Activated CD4-positive, alpha-beta T cell treated with anti-CD3 and anti-CD28 coated beads, Interleukin-2, amount 10 ng/mL, durations not matched to agents 24 days and 14 days (primary cell): ENCODE results near the gene PTBP1. TPM values are rescaled to one million over a fixed set of nuclear protein-coding genes. Genes with fewer than 3 reads are reported as not detected.
"Not testable (repeated sequence)": the region's sequence is repeated elsewhere in the genome, so short reads cannot be mapped to it uniquely, and the experiment has no call there.

ENCODE experiments used
- DNase-seq: peaks from one replicate; pipeline ENCODE4 v3.0.0; 2022
- H3K27ac Mint-ChIP-seq: one replicate; pipeline ENCODE4 v1.8.0; 2022; ENCODE audit warnings: mild to moderate bottlenecking, mixed read lengths
- H3K27me3 Mint-ChIP-seq: one replicate; pipeline ENCODE4 v1.8.0; 2022; ENCODE audit warnings: mixed read lengths
- H3K36me3 Mint-ChIP-seq: one replicate; pipeline ENCODE4 v1.8.0; 2022; ENCODE audit warnings: low read depth, mild to moderate bottlenecking, mixed read lengths
- H3K4me1 Mint-ChIP-seq: one replicate; pipeline ENCODE4 v1.8.0; 2021; ENCODE audit warnings: mixed read lengths
- H3K4me3 Mint-ChIP-seq: one replicate; pipeline ENCODE4 v1.8.0; 2022; ENCODE audit warnings: mild to moderate bottlenecking, moderate library complexity, mixed read lengths
- H3K9me3 Mint-ChIP-seq: one replicate; pipeline ENCODE4 v1.8.0; 2021; ENCODE audit warnings: mixed read lengths
- intact Hi-C: fragments of 100-400 bp; cut with micrococcal nuclease; formaldehyde crosslinking; loops from one replicate; pipeline ENCODE4 v1.15.1; 2023
- total RNA-seq: library from RNA; stranded (reverse); gene quantifications from 2 replicates; pipeline ENCODE4 v1.2.3, GENCODE V29; 2022

PTBP1 gene
- total RNA-seq, 1 donor from 2014 or later: 789 TPM

GRCh38 chr19:815079-815774 is 18.0 kb downstream of the PTBP1 start:
- peaks cover 15% of the 10 kb centered on the region for H3K9me3 Mint-ChIP-seq
- H3K27me3 Mint-ChIP-seq: peaks cover 4% of the 10 kb centered on the region
- no peaks in the 10 kb centered on the region for H3K4me1 Mint-ChIP-seq
- peaks cover 43% of the 10 kb centered on the region for H3K36me3 Mint-ChIP-seq
- H3K4me3 Mint-ChIP-seq: no peak overlapping the region
- intact Hi-C loops: no loop called here
- H3K27ac Mint-ChIP-seq: no peak overlapping the region
- DNase-seq: no peak

GRCh38 chr19:815775-816499 is 18.7 kb downstream of the PTBP1 start:
- H3K4me1 Mint-ChIP-seq: no peaks in the 10 kb centered on the region
- intact Hi-C loops: no loop called here

GRCh38 chr19:816500-816857 is 19.2 kb downstream of the PTBP1 start:
- DNase-seq: no peak
- Mint-ChIP-seq H3K27ac (no peak overlapping the region), H3K4me3 (no peak overlapping the region), H3K4me1 (no peaks in the 10 kb centered on the region), H3K36me3 (peaks cover 36% of the 10 kb centered on the region), H3K27me3 (peaks cover 8% of the 10 kb centered on the region), H3K9me3 (peaks cover 15% of the 10 kb centered on the region)
- intact Hi-C loops: no loop called here

More at GRCh38 chr19:815775-816499, 18.7 kb downstream of the PTBP1 start:
- Mint-ChIP-seq H3K4me3 (no peak overlapping the region), H3K9me3 (peaks cover 15% of the 10 kb centered on the region), H3K27me3 (peaks cover 6% of the 10 kb centered on the region), H3K36me3 (peaks cover 39% of the 10 kb centered on the region), H3K27ac (no peak overlapping the region)
- no peak for DNase-seq

GRCh38 chr19:820212-820611 is 23.0 kb downstream of the PTBP1 start:
- not testable (repeated sequence) for H3K27ac Mint-ChIP-seq, H3K4me1 Mint-ChIP-seq, DNase-seq, H3K4me3 Mint-ChIP-seq
- intact Hi-C loops: loop anchor here (10.0 kb wide), 1 partner anchor 45 kb away; no protein-coding TSS in a partner anchor
- Mint-ChIP-seq H3K36me3 (peaks cover 16% of the 10 kb centered on the region), H3K27me3 (peaks cover 24% of the 10 kb centered on the region), H3K9me3 (peaks cover 15% of the 10 kb centered on the region)

- H3K27me3 Mint-ChIP-seq: peaks cover 24% of the 10 kb centered on the region
- intact Hi-C loops: loop anchor here (10.0 kb wide), 1 partner anchor 47 kb away; no protein-coding TSS in a partner anchor
- no peak overlapping the region for H3K4me3 Mint-ChIP-seq
- no peaks in the 10 kb centered on the region for H3K4me1 Mint-ChIP-seq
- DNase-seq: no peak
- H3K9me3 Mint-ChIP-seq: peaks cover 8% of the 10 kb centered on the region
- H3K27ac Mint-ChIP-seq: no peak overlapping the region
- H3K36me3 Mint-ChIP-seq: peaks cover 8% of the 10 kb centered on the region
Observed at GRCh38 chr19:821231-821824, 24.1 kb downstream of the PTBP1 start.

- Mint-ChIP-seq H3K4me3 (no peak within 1 kb of the TSS), H3K27me3 (peaks cover 24% of the 10 kb centered on the region), H3K9me3 (peaks cover 1% of the 10 kb centered on the region), H3K27ac (no peak within 1 kb of the TSS), H3K4me1 (no peaks in the 10 kb centered on the region), H3K36me3 (peaks cover 1% of the 10 kb centered on the region)
- intact Hi-C loops: loop anchor here (10.0 kb wide), 1 partner anchor 47 kb away; no protein-coding TSS in a partner anchor
- no peak for DNase-seq
Observed at GRCh38 chr19:821825-822503, 24.7 kb downstream of the PTBP1 start, which contains the start of gene PLPPR3. PLPPR3 (minus strand) TSS chr19:821955; CDS start chr19:821559, 396 bp downstream.

- DNase-seq: no peak
- H3K4me1 Mint-ChIP-seq: no peaks in the 10 kb centered on the region
- H3K27ac Mint-ChIP-seq: no peak overlapping the region
- no peaks in the 10 kb centered on the region for H3K36me3 Mint-ChIP-seq
- H3K4me3 Mint-ChIP-seq: no peak overlapping the region
- peaks cover 24% of the 10 kb centered on the region for H3K27me3 Mint-ChIP-seq
- intact Hi-C loops: loop anchor here (10.0 kb wide), 1 partner anchor 49 kb away; no protein-coding TSS in a partner anchor
- H3K9me3 Mint-ChIP-seq: no peaks in the 10 kb centered on the region
Observed at GRCh38 chr19:823565-824121, 26.4 kb downstream of the PTBP1 start.

GRCh38 chr19:824885-825284 is 27.6 kb downstream of the PTBP1 start:
- intact Hi-C loops: loop anchor here (10.0 kb wide), 1 partner anchor 50 kb away; no protein-coding TSS in a partner anchor
- no peaks in the 10 kb centered on the region for H3K4me1 Mint-ChIP-seq
- no peak overlapping the region for H3K4me3 Mint-ChIP-seq
- H3K36me3 Mint-ChIP-seq: no peaks in the 10 kb centered on the region
- H3K9me3 Mint-ChIP-seq: no peaks in the 10 kb centered on the region
- H3K27me3 Mint-ChIP-seq: peaks cover 23% of the 10 kb centered on the region
- DNase-seq: no peak
- no peak overlapping the region for H3K27ac Mint-ChIP-seq

- DNase-seq: no peak
- Mint-ChIP-seq H3K27ac (no peak overlapping the region), H3K4me1 (no peaks in the 10 kb centered on the region), H3K9me3 (no peaks in the 10 kb centered on the region), H3K36me3 (no peaks in the 10 kb centered on the region), H3K27me3 (peaks cover 18% of the 10 kb centered on the region), H3K4me3 (no peak overlapping the region)
- intact Hi-C loops: loop anchor here (10.0 kb wide), 1 partner anchor 51 kb away; no protein-coding TSS in a partner anchor
Observed at GRCh38 chr19:825897-826644, 28.8 kb downstream of the PTBP1 start.

GRCh38 chr19:827314-827709 is 30.1 kb downstream of the PTBP1 start:
- Mint-ChIP-seq H3K36me3 (no peaks in the 10 kb centered on the region), H3K4me3 (no peak overlapping the region), H3K27me3 (peaks cover 16% of the 10 kb centered on the region), H3K4me1 (no peaks in the 10 kb centered on the region), H3K27ac (no peak overlapping the region), H3K9me3 (no peaks in the 10 kb centered on the region)
- DNase-seq: no peak
- intact Hi-C loops: loop anchor here (10.0 kb wide), 1 partner anchor 53 kb away; no protein-coding TSS in a partner anchor

GRCh38 chr19:827710-828321 is 30.6 kb downstream of the PTBP1 start, which contains the start of gene AZU1:
AZU1 (plus strand) TSS chr19:827837; CDS start chr19:827847, 10 bp downstream.
- Mint-ChIP-seq H3K27ac (no peak within 1 kb of the TSS), H3K27me3 (peaks cover 14% of the 10 kb centered on the region), H3K4me1 (no peaks in the 10 kb centered on the region), H3K9me3 (no peaks in the 10 kb centered on the region), H3K36me3 (no peaks in the 10 kb centered on the region), H3K4me3 (no peak within 1 kb of the TSS)
- DNase-seq: no peak
- intact Hi-C loops: loop anchor here (10.0 kb wide), 1 partner anchor 53 kb away; no protein-coding TSS in a partner anchor

GRCh38 chr19:829129-829758 is 32.0 kb downstream of the PTBP1 start:
- no peaks in the 10 kb centered on the region for H3K36me3 Mint-ChIP-seq
- H3K9me3 Mint-ChIP-seq: no peaks in the 10 kb centered on the region
- peaks cover 2% of the 10 kb centered on the region for H3K27me3 Mint-ChIP-seq
- intact Hi-C loops: loop anchor here (10.0 kb wide), 1 partner anchor 54 kb away; no protein-coding TSS in a partner anchor
- no peak for DNase-seq
- no peak overlapping the region for H3K4me3 Mint-ChIP-seq
- H3K4me1 Mint-ChIP-seq: no peaks in the 10 kb centered on the region
- H3K27ac Mint-ChIP-seq: no peak overlapping the region
